Right atrium auricular region (tissue), 2 donors: ENCODE measurements around the gene MNT. TPM values are rescaled to one million over a fixed set of nuclear protein-coding genes. Genes with fewer than 3 reads are reported as not detected.
"Not testable (repeated sequence)": the region's sequence is repeated elsewhere in the genome, so short reads cannot be mapped to it uniquely, and the experiment has no call there.

Source experiments
- DNase-seq: peaks from one replicate; pipeline ENCODE4 v3.0.0-alpha.2; 2019; ENCODE audit warnings: low spot score
- H3K27ac ChIP-seq, 2 donors: fragments of 200-600 bp; sonication (generic); 1 replicate in 1 of 2; 2 replicates in 1 of 2; pipeline ENCODE4 v1.5.1; 2016 to 2019
- H3K27me3 ChIP-seq, 2 donors: fragments of 200-600 bp; sonication (generic); one replicate each; pipeline versions ENCODE4 v1.5.1 to v1.6.0; 2017 to 2019
- H3K36me3 ChIP-seq: fragments of 200-600 bp; sonication (generic); one replicate; pipeline ENCODE4 v1.5.1; 2016
- H3K4me1 ChIP-seq, 2 donors: fragments of 200-600 bp; sonication (generic); one replicate each; pipeline versions ENCODE4 v1.5.1 to v1.6.0; 2017 to 2019
- H3K4me3 ChIP-seq, 2 donors: fragments of 200-600 bp; sonication (generic); 1 replicate in 1 of 2; 2 replicates in 1 of 2; pipeline ENCODE4 v1.5.1; 2017 to 2019; ENCODE audit warnings: mild to moderate bottlenecking in 1 of 2, moderate library complexity in 1 of 2
- H3K9me3 ChIP-seq, 2 donors: fragments of 200-600 bp; sonication (generic); one replicate each; pipeline ENCODE4 v1.5.1; 2019
- CTCF ChIP-seq, 2 donors: fragments of 200-600 bp; sonication (generic); IDR thresholded peaks; one replicate each; pipeline ENCODE4 v1.5.1; 2019; ENCODE audit warnings: antibody characterized with exemption in 2 of 2
- total RNA-seq, 2 donors: library from RNA; depleted of rRNA; stranded (reverse); fragments of >200 nt; gene quantifications; one replicate each; pipeline ENCODE4 v1.1.0, GENCODE V29; 2016

Gene MNT
- total RNA-seq, 2 donors from 2014 or later: 3.7 to 7.7 TPM

- no peak for DNase-seq
- no peak for TF ChIP-seq CTCF (IDR thresholded peaks at IDR 0.05)
- Histone ChIP-seq H3K4me3 (no peak overlapping the region), H3K27me3 (no peaks in the 10 kb centered on the region), H3K9me3 (no peaks in the 10 kb centered on the region), H3K27ac (no peak overlapping the region), H3K36me3 (peaks cover 27% of the 10 kb centered on the region), H3K4me1 (no peaks in the 10 kb centered on the region)
These were observed 41.3 kb upstream of the MNT start for GRCh38 chr17:2442166-2442565.

- Histone ChIP-seq H3K4me3 (no peak overlapping the region), H3K27me3 (no peaks in the 10 kb centered on the region), H3K27ac (no peak overlapping the region), H3K4me1 (no peaks in the 10 kb centered on the region), H3K36me3 (peaks cover 40% of the 10 kb centered on the region), H3K9me3 (no peaks in the 10 kb centered on the region)
- DNase-seq: no peak
- no peak for TF ChIP-seq CTCF (IDR thresholded peaks at IDR 0.05)
These were observed 40.1 kb upstream of the MNT start for GRCh38 chr17:2440930-2441329.

GRCh38 chr17:2439997-2440396 is 39.1 kb upstream of the MNT start:
- H3K4me3 ChIP-seq, H3K27ac ChIP-seq, H3K9me3 ChIP-seq, DNase-seq, H3K27me3 ChIP-seq, H3K4me1 ChIP-seq: not testable (repeated sequence)
- H3K36me3 ChIP-seq: peaks cover 43% of the 10 kb centered on the region

GRCh38 chr17:2438823-2439222 is 38.0 kb upstream of the MNT start:
- no peak for TF ChIP-seq CTCF (IDR thresholded peaks at IDR 0.05)
- peaks cover 43% of the 10 kb centered on the region for H3K36me3 ChIP-seq
- H3K27ac ChIP-seq: no peak overlapping the region

GRCh38 chr17:2436316-2436905 is 35.6 kb upstream of the MNT start:
- Histone ChIP-seq H3K9me3 (no peaks in the 10 kb centered on the region), H3K27me3 (no peaks in the 10 kb centered on the region), H3K36me3 (peaks cover 52% of the 10 kb centered on the region), H3K4me3 (no peak overlapping the region), H3K27ac (no peak overlapping the region), H3K4me1 (no peaks in the 10 kb centered on the region)
- TF ChIP-seq CTCF (IDR thresholded peaks at IDR 0.05): no peak
- no peak for DNase-seq

More at GRCh38 chr17:2438823-2439222, 38.0 kb upstream of the MNT start:
- no peaks in the 10 kb centered on the region for H3K4me1 ChIP-seq
- no peak for DNase-seq
- H3K9me3 ChIP-seq: no peaks in the 10 kb centered on the region
- H3K4me3 ChIP-seq: no peak overlapping the region
- H3K27me3 ChIP-seq: no peaks in the 10 kb centered on the region

- H3K36me3 ChIP-seq: peaks cover 47% of the 10 kb centered on the region
- H3K4me3 ChIP-seq: no peak overlapping the region
- no peak for TF ChIP-seq CTCF (IDR thresholded peaks at IDR 0.05)
- H3K9me3 ChIP-seq: no peaks in the 10 kb centered on the region
- H3K27me3 ChIP-seq: no peaks in the 10 kb centered on the region
- H3K4me1 ChIP-seq: no peaks in the 10 kb centered on the region
- DNase-seq: no peak
- H3K27ac ChIP-seq: no peak overlapping the region
These were observed 35.0 kb upstream of the MNT start for GRCh38 chr17:2435862-2436261.
